ENCODE results near the gene EGLN2. TPM values are rescaled to one million over a fixed set of nuclear protein-coding genes. Genes with fewer than 3 reads are reported as not detected.
"Not testable (repeated sequence)": the region's sequence is repeated elsewhere in the genome, so short reads cannot be mapped to it uniquely, and the experiment has no call there.

Gene EGLN2
- total and polyA plus RNA-seq, 9 of the 15 experiments (the other 6 are each of a cell fraction or from before 2014, with no cell fraction given): 9.6 to 114 (median 71.0) TPM

GRCh38 chr19:40822704-40823553, 23.9 kb downstream of the EGLN2 start (continued):
- TF ChIP-seq ARID3A (IDR thresholded peaks at IDR 0.05; ENCODE audit: borderline replicate concordance, low read depth, low read length) (peak; percentile 68; the same call in 1 of the 2 replicates), MYC (IDR thresholded peaks at IDR 0.05; ENCODE audit: low read depth, low read length) (peak; percentile 79), MYC (CRISPR knock-in tag; IDR thresholded peaks at IDR 0.05; ENCODE audit: borderline replicate concordance, low read depth) (peak; percentile 41; the same call in 1 of the 2 replicates), ZBTB9 (CRISPR knock-in tag; IDR thresholded peaks at IDR 0.05) (peak; percentile 79; the same call in 1 of the 2 replicates), HDAC3 (IDR thresholded peaks at IDR 0.05; ENCODE audit: borderline replicate concordance, partially characterized antibody) (peak; percentile 92), ZNF76 (CRISPR knock-in tag; IDR thresholded peaks at IDR 0.05; ENCODE audit: borderline replicate concordance) (peak; percentile 80), ZMIZ1 (IDR thresholded peaks at IDR 0.05; ENCODE audit: low read depth in 2 of 2, low read length in 2 of 2) (peak in 1 of 2 experiments; percentile 85; a peak in 2 of 4 replicates), TRIM28 (IDR thresholded peaks at IDR 0.05) (peak; percentile 51; the same call in 1 of the 2 replicates), CHD2 (IDR thresholded peaks at IDR 0.05; ENCODE audit: low read depth, low read length) (peak; percentile 55), ZNF740 (tag; IDR thresholded peaks at IDR 0.05) (peak in 1 of 2 experiments; percentile 81; a peak in 2 of 4 replicates), DACH1 (IDR thresholded peaks at IDR 0.05; ENCODE audit: partially characterized antibody) (peak; percentile 8), FOXK2 (conservative IDR thresholded peaks at IDR 0.05 in 1 of 2, IDR thresholded peaks at IDR 0.05 in 1 of 2; ENCODE audit: low read depth in 2 of 2) (peak; percentile 19 to 51; a peak in 1 of 4 replicates), SMARCC2 (IDR thresholded peaks at IDR 0.05; ENCODE audit: low read depth) (peak; percentile 80), E2F6 (IDR thresholded peaks at IDR 0.05; ENCODE audit: borderline replicate concordance in 1 of 2, extremely low read depth in 1 of 2, insufficient read depth in 1 of 2, insufficient read length in 1 of 2, low read depth in 1 of 2, low read length in 1 of 2, poor library complexity in 1 of 2, severe bottlenecking in 1 of 2) (peak in 1 of 2 experiments; percentile 7), POLR2AphosphoS5 (IDR thresholded peaks at IDR 0.05; ENCODE audit: control insufficient read depth, insufficient read depth, low read depth, low read length) (peak; percentile 81; the same call in 1 of the 2 replicates)
- not testable (repeated sequence) for TF ChIP-seq ZNF740 (CRISPR knock-in tag; IDR thresholded peaks at IDR 0.05)

All from K562 (cell line).